Uterus (tissue), 2 donors: ENCODE measurements around the gene CD99.

Experiments used
- POLR2A ChIP-seq, 2 donors: fragments of 450-650 bp; IDR thresholded peaks; one replicate each; pipeline ENCODE4 v1.6.1; 2016; ENCODE audit warnings: antibody characterized with exemption in 2 of 2, mild to moderate bottlenecking in 1 of 2, moderate library complexity in 1 of 2
- TF ChIP-seq, protein P1 (sequence below), 4 experiments: fragments of 200-600 bp in 2 of 4; fragments of 450-650 bp in 2 of 4; sonication (generic) in 2 of 4; IDR thresholded peaks; one replicate each; pipeline ENCODE4 v1.5.1; 2016 to 2019; ENCODE audit warnings: antibody characterized with exemption in 4 of 4, mild to moderate bottlenecking in 2 of 4, moderate library complexity in 1 of 4

DNA sequence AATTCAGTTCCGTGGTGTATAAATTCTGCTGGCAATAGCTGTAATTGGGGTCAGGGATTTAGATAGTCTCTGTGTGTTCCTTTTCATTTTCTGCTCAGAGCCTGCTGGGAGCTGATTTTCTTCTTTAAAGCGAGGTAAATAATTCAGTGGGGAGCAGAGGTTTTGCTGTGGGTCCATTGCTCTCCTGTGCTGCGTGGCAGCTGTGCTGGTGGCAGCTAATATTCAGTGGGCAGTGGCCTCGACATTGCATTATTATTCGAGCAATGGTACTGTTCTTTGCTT is 74.4 kb downstream of the CD99 start:
- TF ChIP-seq, protein P1, sequence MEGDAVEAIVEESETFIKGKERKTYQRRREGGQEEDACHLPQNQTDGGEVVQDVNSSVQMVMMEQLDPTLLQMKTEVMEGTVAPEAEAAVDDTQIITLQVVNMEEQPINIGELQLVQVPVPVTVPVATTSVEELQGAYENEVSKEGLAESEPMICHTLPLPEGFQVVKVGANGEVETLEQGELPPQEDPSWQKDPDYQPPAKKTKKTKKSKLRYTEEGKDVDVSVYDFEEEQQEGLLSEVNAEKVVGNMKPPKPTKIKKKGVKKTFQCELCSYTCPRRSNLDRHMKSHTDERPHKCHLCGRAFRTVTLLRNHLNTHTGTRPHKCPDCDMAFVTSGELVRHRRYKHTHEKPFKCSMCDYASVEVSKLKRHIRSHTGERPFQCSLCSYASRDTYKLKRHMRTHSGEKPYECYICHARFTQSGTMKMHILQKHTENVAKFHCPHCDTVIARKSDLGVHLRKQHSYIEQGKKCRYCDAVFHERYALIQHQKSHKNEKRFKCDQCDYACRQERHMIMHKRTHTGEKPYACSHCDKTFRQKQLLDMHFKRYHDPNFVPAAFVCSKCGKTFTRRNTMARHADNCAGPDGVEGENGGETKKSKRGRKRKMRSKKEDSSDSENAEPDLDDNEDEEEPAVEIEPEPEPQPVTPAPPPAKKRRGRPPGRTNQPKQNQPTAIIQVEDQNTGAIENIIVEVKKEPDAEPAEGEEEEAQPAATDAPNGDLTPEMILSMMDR (IDR thresholded peaks at IDR 0.05): no peak
- TF ChIP-seq POLR2A (IDR thresholded peaks at IDR 0.05): no peak
